Parathyroid adenoma (tissue), 2 donors: ENCODE results near the gene C1orf174.

Experiments
- H2AFZ ChIP-seq: fragments of 300-600 bp; sonication (generic); one replicate; pipeline ENCODE4 v1.7.0; 2017; ENCODE audit warnings: antibody characterized with exemption, mild to moderate bottlenecking
- H3K27ac ChIP-seq: fragments of 300-600 bp; sonication (generic); one replicate; pipeline ENCODE4 v1.7.0; 2017
- H3K27me3 ChIP-seq: fragments of 300-600 bp; sonication (generic); one replicate; pipeline ENCODE4 v1.7.0; 2017; ENCODE audit warnings: low read length; ENCODE audit not compliant: control insufficient read depth, insufficient read depth
- H3K36me3 ChIP-seq: fragments of 300-600 bp; sonication (generic); one replicate; pipeline ENCODE4 v1.7.0; 2017; ENCODE audit warnings: low read length; ENCODE audit not compliant: control insufficient read depth, insufficient read depth
- H3K4me1 ChIP-seq: fragments of 300-600 bp; sonication (generic); one replicate; pipeline ENCODE4 v1.7.0; 2017; ENCODE audit warnings: control low read depth
- H3K4me2 ChIP-seq: fragments of 300-600 bp; sonication (generic); one replicate; pipeline ENCODE4 v1.7.0; 2017; ENCODE audit warnings: low read length
- H3K4me3 ChIP-seq: fragments of 300-600 bp; sonication (generic); one replicate; pipeline ENCODE4 v1.7.0; 2017; ENCODE audit warnings: low read depth, low read length
- H3K79me2 ChIP-seq: fragments of 300-600 bp; sonication (generic); one replicate; pipeline ENCODE4 v1.7.0; 2017; ENCODE audit warnings: control low read depth
- H3K9ac ChIP-seq: fragments of 300-600 bp; sonication (generic); one replicate; pipeline ENCODE4 v1.7.0; 2017; ENCODE audit warnings: mild to moderate bottlenecking
- H3K9me3 ChIP-seq: fragments of 300-600 bp; sonication (generic); one replicate; pipeline ENCODE4 v1.7.0; 2017; ENCODE audit warnings: low read length; ENCODE audit not compliant: control insufficient read depth
- TF ChIP-seq, protein P1 (sequence below): fragments of 300-600 bp; sonication (generic); IDR thresholded peaks from one replicate; pipeline ENCODE4 v1.7.0; 2017; ENCODE audit warnings: antibody characterized with exemption, mild to moderate bottlenecking
- donor health status: primary hyperparathyroidism.

C1orf174 gene

DNA sequence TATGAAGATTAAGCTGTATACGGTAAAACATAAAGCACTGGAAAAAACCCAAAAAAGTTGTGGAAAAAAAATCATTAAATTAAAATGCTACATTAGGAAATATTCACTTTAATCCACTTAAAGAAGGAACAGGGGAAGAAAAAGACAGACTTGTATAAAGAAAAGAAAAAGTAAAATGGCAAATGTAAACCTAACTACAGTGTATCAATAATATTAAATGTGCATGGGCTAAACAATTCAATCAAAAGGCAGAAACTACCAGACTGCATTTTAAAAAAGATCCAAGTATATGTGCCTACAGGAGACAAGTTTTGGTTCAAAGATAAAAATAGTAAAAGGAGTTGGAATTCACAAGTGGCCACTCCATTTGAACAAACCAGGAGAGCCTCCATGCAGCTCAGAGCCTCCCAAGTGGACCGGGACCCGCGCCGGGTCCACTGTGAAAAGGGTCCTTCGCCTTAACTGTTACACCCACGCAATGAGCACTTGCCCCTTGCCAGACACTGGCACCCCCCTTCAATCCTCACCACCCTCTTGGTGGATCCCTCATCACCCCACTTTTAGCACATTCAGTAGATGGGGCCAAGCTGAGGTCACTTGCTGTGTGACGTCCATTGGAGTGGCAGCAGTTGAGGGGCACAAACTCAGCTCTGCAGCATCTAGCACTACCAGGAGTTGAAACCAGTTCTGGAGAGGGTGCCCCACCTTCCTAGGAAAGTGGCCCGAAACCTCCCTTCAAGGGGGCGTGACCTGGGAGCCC lies 898 bp downstream of the C1orf174 start:
- Histone ChIP-seq H3K4me2 (peak overlapping the region; percentile 96), H3K36me3 (no peaks in the 10 kb centered on the region), H3K79me2 (peaks cover 12% of the 10 kb centered on the region), H3K27ac (peak overlapping the region; percentile 89), H3K4me1 (no peaks in the 10 kb centered on the region), H2AFZ (peak overlapping the region; percentile 97), H3K9me3 (no peaks in the 10 kb centered on the region), H3K9ac (peak overlapping the region; percentile 67), H3K27me3 (no peaks in the 10 kb centered on the region), H3K4me3 (peak overlapping the region; percentile 92)
- TF ChIP-seq, protein P1, sequence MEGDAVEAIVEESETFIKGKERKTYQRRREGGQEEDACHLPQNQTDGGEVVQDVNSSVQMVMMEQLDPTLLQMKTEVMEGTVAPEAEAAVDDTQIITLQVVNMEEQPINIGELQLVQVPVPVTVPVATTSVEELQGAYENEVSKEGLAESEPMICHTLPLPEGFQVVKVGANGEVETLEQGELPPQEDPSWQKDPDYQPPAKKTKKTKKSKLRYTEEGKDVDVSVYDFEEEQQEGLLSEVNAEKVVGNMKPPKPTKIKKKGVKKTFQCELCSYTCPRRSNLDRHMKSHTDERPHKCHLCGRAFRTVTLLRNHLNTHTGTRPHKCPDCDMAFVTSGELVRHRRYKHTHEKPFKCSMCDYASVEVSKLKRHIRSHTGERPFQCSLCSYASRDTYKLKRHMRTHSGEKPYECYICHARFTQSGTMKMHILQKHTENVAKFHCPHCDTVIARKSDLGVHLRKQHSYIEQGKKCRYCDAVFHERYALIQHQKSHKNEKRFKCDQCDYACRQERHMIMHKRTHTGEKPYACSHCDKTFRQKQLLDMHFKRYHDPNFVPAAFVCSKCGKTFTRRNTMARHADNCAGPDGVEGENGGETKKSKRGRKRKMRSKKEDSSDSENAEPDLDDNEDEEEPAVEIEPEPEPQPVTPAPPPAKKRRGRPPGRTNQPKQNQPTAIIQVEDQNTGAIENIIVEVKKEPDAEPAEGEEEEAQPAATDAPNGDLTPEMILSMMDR, result no peak

- Histone ChIP-seq H3K27me3 (no peaks in the 10 kb centered on the region), H3K4me1 (no peaks in the 10 kb centered on the region), H3K27ac (no peak overlapping the region), H3K4me3 (no peak overlapping the region), H2AFZ (no peak overlapping the region), H3K4me2 (no peak overlapping the region), H3K9ac (no peak overlapping the region), H3K36me3 (no peaks in the 10 kb centered on the region), H3K9me3 (no peaks in the 10 kb centered on the region), H3K79me2 (peaks cover 12% of the 10 kb centered on the region)
- TF ChIP-seq, protein P1, result no peak
These were observed 1.7 kb downstream of the C1orf174 start for GRCh38 chr1:3898475-3898735.

DNA sequence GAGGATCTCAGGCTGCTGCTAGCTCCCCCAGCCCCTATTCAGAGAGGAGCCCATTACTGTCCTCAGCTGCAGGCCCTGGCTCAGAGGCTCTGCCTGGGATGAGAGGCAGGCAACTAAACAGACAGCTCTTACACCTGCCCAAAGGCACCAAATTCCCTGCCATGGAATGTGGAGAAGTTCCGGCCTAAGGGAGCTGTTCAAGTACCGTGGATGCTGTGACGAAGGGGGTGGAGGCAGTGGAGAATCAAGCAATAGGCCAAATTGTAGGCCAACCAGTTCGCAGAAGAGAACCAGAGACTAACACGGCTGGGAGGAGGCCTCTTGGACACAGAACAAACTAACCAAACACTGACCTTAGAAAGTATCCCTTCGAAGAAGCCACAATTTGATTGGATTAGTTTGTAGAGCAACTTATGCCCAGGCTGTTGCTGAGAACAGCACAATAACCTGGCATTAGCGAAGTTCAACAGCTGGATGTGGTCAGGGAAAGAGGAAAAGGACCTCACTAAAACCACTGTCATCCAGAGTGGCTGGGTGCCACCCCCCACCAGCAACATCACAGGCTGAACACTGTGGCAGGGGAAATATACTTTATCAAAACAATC lies 3.6 kb downstream of the C1orf174 start:
- H3K36me3 ChIP-seq, result no peaks in the 10 kb centered on the region
- no peaks in the 10 kb centered on the region for H3K9me3 ChIP-seq
- H2AFZ ChIP-seq, result no peak overlapping the region
- peaks cover 12% of the 10 kb centered on the region for H3K79me2 ChIP-seq
- H3K9ac ChIP-seq, result no peak overlapping the region
- H3K4me1 ChIP-seq, result no peaks in the 10 kb centered on the region
- no peaks in the 10 kb centered on the region for H3K27me3 ChIP-seq
- no peak overlapping the region for H3K4me3 ChIP-seq
- H3K4me2 ChIP-seq, result no peak overlapping the region
- TF ChIP-seq, protein P1, result no peak
- H3K27ac ChIP-seq, result no peak overlapping the region

- Histone ChIP-seq H3K9me3 (no peaks in the 10 kb centered on the region), H3K4me1 (no peaks in the 10 kb centered on the region), H3K4me2 (no peak overlapping the region), H2AFZ (no peak overlapping the region), H3K9ac (no peak overlapping the region), H3K27ac (no peak overlapping the region), H3K27me3 (no peaks in the 10 kb centered on the region), H3K79me2 (peaks cover 12% of the 10 kb centered on the region), H3K4me3 (no peak overlapping the region), H3K36me3 (no peaks in the 10 kb centered on the region)
- TF ChIP-seq, protein P1, result no peak
These were observed 4.1 kb downstream of the C1orf174 start for GRCh38 chr1:3895951-3896325.
